AG04450 (cell line): ENCODE results near the gene TP53INP2. TPM values are rescaled to one million over a fixed set of nuclear protein-coding genes. Genes with fewer than 3 reads are reported as not detected.

Experiments
- CTCF ChIA-PET: fragments of 300-600, 350-600 bp; formaldehyde crosslinking; extraction: SDS; loops from one replicate; lab custom pipeline; 2022; ENCODE audit warnings: antibody characterized with exemption, inconsistent platforms; lab: Charles Lee
- POLR2A ChIA-PET: fragments of 350-600 bp; formaldehyde crosslinking; extraction: SDS; loops from one replicate; lab custom pipeline; 2021; ENCODE audit warnings: antibody characterized with exemption, inconsistent platforms; lab: Yijun Ruan, JAX
- DNase-seq: peaks from one replicate; pipeline ENCODE4 v3.0.0-alpha.2; 2011; ENCODE audit warnings: low read depth, low spot score
- H3K27ac ChIP-seq: one replicate; pipeline ENCODE4 v1.5.1; 2012; ENCODE audit warnings: low read depth, low read length, control low read depth
- H3K27me3 ChIP-seq: one replicate; pipeline ENCODE4 v1.6.0; 2012; ENCODE audit warnings: low read length; ENCODE audit not compliant: control insufficient read depth, insufficient read depth
- H3K4me3 ChIP-seq: 2 replicates; pipeline ENCODE4 v1.5.1; 2011; ENCODE audit warnings: mild to moderate bottlenecking, low read depth, low read length, control low read depth
- H3K9me3 ChIP-seq: 2 replicates; pipeline ENCODE4 v1.5.1; 2012; ENCODE audit warnings: low read length; ENCODE audit not compliant: control insufficient read depth, insufficient read depth
- polyA plus RNA-seq: library from polyadenylated mRNA; depleted of rRNA; stranded (reverse); fragments of >200 nt; gene quantifications from 2 replicates; pipeline ENCODE4 v1.2.3, GENCODE V29; 2011
- TF ChIP-seq, protein P1 (sequence below): IDR thresholded peaks from 2 replicates; pipeline ENCODE4 v1.5.1; 2011; ENCODE audit warnings: low read depth, low read length, control low read depth, inconsistent platforms

The TP53INP2 gene
- polyA plus RNA-seq, 1 experiment, result 5.9 TPM

DNA sequence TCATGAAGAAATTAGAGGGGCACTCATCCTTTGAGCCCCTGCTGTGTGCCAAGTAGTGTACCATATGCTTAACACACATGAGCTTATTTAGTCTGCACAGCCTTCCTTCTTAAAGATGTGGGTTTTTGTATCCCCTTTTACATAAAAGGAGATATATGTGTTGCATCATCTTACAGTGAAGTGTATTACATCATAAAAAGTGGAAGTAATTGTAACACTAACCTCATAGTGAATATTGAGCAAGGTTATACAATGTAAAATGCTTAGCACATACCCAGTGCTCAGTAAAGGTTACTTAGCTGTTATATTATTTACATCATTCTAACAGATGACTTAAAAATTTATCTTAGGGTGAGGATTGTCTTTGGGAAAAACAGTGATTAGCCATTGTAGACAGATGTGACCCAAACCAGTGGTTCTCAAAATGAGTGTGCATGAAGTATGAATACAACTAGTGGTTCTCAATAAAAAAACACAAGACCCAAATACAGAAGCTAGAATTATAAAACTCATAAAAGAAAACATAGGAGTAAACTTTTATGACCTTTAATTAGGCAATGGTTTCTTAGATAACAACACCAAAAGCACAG is 23.5 kb upstream of the TP53INP2 start:
- TF ChIP-seq, protein P1, sequence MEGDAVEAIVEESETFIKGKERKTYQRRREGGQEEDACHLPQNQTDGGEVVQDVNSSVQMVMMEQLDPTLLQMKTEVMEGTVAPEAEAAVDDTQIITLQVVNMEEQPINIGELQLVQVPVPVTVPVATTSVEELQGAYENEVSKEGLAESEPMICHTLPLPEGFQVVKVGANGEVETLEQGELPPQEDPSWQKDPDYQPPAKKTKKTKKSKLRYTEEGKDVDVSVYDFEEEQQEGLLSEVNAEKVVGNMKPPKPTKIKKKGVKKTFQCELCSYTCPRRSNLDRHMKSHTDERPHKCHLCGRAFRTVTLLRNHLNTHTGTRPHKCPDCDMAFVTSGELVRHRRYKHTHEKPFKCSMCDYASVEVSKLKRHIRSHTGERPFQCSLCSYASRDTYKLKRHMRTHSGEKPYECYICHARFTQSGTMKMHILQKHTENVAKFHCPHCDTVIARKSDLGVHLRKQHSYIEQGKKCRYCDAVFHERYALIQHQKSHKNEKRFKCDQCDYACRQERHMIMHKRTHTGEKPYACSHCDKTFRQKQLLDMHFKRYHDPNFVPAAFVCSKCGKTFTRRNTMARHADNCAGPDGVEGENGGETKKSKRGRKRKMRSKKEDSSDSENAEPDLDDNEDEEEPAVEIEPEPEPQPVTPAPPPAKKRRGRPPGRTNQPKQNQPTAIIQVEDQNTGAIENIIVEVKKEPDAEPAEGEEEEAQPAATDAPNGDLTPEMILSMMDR, result no peak
- ChIA-PET CTCF (interaction anchor here (0.6 to 0.8 kb wide), 2 partner anchors 27 to 29 kb away, joined by 3 to 5 read pairs; no protein-coding TSS in a partner anchor), POLR2A (interaction anchor here (0.5 kb wide), 1 partner anchor 12 kb away, joined by 9 read pairs; no protein-coding TSS in a partner anchor)
- Histone ChIP-seq H3K27ac (no peak overlapping the region), H3K4me3 (no peak overlapping the region), H3K27me3 (no peaks in the 10 kb centered on the region), H3K9me3 (no peaks in the 10 kb centered on the region)
- no peak for DNase-seq

DNA sequence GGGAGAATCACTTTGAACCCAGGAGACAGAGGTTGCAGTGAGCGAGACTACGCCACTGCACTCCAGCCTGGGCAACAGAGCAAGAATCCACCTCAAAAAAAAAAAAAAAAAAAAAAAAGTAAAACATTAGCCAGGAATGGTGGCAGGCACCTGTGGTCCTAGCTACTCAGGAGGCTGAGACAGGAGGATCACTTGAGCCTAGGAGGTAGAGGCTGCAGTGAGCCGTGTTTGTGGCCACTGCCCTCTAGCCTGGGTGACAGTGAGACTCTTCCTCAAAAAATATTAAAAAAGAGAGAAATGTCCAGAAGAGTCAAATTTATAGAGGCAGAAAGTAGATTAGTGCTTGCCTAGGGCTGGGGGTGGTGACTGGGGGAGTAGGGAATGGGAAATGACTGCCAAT is 20.5 kb upstream of the TP53INP2 start:
- TF ChIP-seq, protein P1, result no peak
- Histone ChIP-seq H3K27ac (no peak overlapping the region), H3K4me3 (no peak overlapping the region), H3K9me3 (no peaks in the 10 kb centered on the region), H3K27me3 (no peaks in the 10 kb centered on the region)
- POLR2A ChIA-PET, result no interaction called here
- no peak for DNase-seq
- CTCF ChIA-PET, result no interaction called here

DNA sequence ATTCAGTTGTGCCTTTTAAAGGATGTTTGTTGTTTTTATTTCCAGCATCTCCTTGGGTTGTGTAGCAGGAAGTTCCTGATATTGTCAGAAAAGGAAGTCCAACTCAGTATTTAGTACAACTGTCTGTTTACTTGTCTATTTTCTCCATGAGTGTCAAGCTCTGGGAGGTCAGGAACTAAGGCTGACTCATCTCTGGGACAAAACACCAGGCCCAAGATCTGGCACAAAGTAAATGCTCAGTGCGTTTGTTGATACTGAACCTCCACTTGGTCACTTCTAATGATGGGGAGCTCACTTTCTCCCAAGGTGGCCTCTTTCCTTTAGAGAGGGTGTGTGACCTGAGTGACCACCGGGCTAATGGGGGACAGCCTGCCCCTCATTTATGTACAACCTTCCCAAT is 14.7 kb upstream of the TP53INP2 start:
- CTCF ChIA-PET, result no interaction called here
- POLR2A ChIA-PET, result no interaction called here
- no peak for DNase-seq

DNA sequence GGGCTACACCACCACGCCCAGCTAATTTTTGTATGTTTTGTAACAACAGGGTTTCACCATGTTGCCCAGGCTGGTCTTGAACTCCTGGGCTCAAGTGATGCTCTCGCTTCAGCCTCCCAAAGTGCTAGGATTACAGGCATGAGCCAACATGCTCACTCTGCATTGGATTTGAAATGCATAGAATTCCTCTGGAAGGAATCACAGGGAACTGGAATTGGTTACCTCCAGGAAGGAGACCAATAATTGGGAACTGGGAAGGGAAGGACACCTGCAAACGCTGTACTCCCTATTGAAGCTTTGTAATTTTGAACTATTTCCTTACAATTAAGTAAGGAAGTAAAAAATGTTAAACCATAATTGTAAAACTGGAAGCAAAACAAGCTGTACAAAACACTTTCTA is 12.3 kb upstream of the TP53INP2 start:
- CTCF ChIA-PET, result no interaction called here
- TF ChIP-seq, protein P1, result no peak
- no peaks in the 10 kb centered on the region for H3K27me3 ChIP-seq

More for the DNA sequence above, 14.7 kb upstream of the TP53INP2 start:
- no peak overlapping the region for H3K27ac ChIP-seq
- H3K9me3 ChIP-seq, result no peaks in the 10 kb centered on the region
- TF ChIP-seq, protein P1, result no peak
- H3K4me3 ChIP-seq, result no peak overlapping the region
- H3K27me3 ChIP-seq, result no peaks in the 10 kb centered on the region

DNA sequence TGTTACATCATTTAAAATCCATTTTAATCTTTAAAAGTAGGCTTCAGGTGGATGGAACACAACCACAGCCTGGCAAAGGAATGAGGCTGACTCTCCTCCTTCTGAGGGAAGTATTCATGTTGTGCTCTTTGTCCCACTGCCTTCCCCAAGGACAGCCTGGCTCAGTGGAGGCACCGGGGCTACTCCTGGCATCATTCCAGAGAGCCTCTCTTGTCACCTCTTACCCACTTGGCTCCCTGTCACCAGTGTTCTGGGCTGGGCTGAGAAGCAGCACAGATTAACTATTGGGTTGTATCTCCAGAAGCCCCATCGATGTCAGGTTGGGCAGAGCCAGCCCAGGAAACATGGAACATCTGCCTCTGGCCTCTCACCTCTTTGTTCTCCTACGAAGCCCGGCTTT is 10.7 kb upstream of the TP53INP2 start:
- TF ChIP-seq, protein P1, result no peak
- Histone ChIP-seq H3K9me3 (no peaks in the 10 kb centered on the region), H3K4me3 (no peak overlapping the region), H3K27ac (no peak overlapping the region), H3K27me3 (no peaks in the 10 kb centered on the region)
- POLR2A ChIA-PET, result no interaction called here
- CTCF ChIA-PET, result interaction anchor here (0.6 kb wide), 1 partner anchor 1848 kb away, joined by 3 read pairs; no protein-coding TSS in a partner anchor
- no peak for DNase-seq

More for the DNA sequence above, 12.3 kb upstream of the TP53INP2 start:
- POLR2A ChIA-PET, result interaction anchor here (0.9 kb wide), 1 partner anchor 12 kb away, joined by 3 read pairs; the partner anchor contains the start of gene TP53INP2
- Histone ChIP-seq H3K9me3 (no peaks in the 10 kb centered on the region), H3K4me3 (no peak overlapping the region), H3K27ac (no peak overlapping the region)
- DNase-seq, result no peak
